D721Med (cell line): ENCODE measurements around the gene CHRNB1.
"Not testable (repeated sequence)": the region's sequence is repeated elsewhere in the genome, so short reads cannot be mapped to it uniquely, and the experiment has no call there.

Experiments
- DNase-seq: peaks from one replicate; pipeline ENCODE4 v3.0.0; 2011; ENCODE audit warnings: low spot score; ENCODE audit not compliant: insufficient read length
- FAIRE-seq: peaks from 2 replicates; lab custom pipeline; 2011; peaks lifted over from hg19 to GRCh38; lab: Jason Lieb, UNC
- TF ChIP-seq, protein P1 (sequence below): IDR thresholded peaks from 2 replicates; pipeline ENCODE4 v1.5.1; 2012; ENCODE audit warnings: mild to moderate bottlenecking, control low read depth; ENCODE audit not compliant: insufficient read depth; ENCODE audit errors: missing control alignments

CHRNB1 gene

DNA sequence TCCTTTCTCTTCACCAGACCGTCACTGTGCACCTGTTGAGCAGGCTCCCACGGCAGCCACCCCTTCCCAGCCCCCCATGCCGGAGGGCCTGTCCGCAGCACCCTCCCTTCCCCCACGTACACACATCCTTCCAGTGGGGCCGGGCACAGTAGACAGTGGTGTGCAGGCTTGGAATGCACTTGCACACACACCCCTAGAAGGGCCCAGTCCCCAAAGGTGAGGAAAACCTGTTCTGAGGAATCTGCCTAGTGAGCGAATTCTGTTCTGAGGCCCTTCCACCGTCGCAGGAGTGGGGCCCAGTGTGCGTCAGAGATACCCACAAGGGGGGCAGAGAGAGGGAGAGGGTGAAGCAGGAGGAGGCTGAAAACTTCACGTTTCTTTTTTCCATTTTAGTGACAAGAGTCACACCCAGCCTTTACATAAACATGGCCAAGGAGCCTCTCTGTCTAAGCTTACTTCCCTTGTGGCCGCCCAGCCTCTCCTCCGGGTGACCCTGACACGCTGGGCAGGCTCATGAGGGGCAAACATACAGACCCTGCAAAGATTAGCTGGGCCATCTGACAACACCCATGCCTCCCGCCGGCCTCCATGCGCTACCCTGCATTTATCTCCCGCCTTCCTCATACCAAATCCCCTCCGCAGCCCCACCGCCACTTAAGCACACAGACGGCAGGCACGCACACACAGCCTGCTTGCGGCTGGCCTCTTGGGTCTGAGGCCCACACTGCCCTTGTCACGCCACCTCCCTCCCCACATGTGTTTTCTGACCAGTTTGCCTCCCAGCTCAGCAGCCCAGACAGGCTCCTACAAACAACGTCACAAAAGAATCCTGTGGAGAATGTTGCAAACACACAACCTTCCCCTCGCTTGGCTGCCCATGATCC is 32.8 kb downstream of the CHRNB1 start:
- FAIRE-seq (no peak), DNase-seq (peak; percentile 58)
- TF ChIP-seq, protein P1, sequence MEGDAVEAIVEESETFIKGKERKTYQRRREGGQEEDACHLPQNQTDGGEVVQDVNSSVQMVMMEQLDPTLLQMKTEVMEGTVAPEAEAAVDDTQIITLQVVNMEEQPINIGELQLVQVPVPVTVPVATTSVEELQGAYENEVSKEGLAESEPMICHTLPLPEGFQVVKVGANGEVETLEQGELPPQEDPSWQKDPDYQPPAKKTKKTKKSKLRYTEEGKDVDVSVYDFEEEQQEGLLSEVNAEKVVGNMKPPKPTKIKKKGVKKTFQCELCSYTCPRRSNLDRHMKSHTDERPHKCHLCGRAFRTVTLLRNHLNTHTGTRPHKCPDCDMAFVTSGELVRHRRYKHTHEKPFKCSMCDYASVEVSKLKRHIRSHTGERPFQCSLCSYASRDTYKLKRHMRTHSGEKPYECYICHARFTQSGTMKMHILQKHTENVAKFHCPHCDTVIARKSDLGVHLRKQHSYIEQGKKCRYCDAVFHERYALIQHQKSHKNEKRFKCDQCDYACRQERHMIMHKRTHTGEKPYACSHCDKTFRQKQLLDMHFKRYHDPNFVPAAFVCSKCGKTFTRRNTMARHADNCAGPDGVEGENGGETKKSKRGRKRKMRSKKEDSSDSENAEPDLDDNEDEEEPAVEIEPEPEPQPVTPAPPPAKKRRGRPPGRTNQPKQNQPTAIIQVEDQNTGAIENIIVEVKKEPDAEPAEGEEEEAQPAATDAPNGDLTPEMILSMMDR = no peak

DNA sequence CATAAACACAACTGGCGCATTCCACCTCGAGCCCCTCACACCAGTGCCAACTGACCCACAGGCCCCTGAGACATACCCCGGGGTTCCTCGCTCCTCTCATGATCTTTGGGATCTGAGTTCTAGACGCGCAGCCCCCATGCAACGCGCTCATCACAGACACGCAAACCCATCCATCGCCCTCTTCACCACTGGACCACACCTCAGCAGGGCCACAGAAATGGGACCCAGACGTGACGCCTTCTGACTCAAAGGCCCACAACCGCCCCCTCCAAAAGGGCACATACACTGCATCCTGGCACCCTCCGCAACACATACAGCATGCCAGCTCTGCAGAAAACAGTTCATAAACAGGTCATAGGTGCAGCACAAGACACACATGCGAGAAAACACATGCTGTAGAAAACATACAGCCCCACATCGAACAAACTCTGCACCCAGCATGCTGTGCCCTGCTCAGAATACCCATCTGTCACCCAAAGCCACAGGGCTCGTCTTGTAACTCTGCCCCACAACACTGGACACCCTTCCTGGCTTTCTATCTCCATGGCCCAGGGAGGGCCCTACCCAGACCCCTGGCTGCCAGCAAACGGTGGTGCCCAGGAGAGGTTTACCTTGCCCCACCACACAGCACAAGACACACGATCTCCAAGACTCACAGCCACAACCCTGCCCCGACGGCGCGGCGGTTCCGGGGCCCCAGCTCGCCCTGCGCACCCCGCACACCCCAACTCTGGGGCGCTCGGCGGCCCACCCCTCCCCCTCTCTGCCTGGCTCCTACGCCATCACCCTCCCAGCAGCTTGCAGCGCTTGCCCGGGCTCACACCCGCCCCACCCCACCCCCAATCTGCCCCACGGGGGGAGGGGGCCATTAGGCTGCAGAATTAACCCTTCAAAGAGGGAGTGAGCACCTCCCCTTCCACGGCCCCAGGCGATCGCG is 33.7 kb downstream of the CHRNB1 start:
- DNase-seq (no peak), FAIRE-seq (no peak)
- TF ChIP-seq, protein P1 = no peak

DNA sequence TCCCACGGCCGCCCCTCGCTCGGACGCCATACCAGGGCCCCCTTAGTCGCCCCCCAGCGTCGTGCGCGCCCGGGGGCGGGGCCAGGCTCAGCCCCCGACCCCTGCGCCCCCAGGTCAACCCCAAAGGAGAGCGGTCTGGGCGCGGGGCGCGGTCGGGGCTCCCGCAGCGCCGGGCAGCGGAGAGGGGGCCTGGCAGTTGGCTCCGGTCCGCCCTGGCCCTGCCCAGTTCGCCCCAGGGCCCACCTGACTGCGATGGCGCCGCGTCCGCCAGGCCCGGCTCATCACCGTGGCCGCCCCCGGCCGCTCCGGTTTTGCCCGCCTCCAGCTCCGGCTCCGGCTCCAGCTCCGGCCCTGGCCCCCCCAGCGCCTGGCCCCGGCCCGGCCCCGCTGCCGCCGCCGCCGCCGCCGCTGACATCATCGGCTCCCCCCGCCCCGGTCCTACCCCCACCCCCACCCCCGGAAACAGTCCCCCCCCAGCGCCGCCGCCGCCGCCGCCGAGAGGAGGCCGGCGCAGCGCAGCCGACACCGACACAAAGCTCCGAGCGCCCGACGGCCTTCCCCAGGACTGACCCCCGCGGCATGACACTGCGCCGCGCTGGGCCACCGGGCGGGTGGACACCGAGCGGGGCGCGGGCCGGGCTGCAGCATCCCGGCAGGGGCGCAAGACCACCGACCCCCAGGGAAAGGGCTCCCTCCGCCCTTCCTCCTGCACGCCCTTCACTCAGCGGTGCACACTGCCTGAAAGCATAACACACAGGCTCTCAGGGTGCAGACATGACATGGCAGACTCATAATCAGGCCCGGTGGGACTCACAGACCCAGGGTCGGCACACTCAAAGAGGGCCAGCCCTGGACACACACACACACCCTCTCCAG is 34.6 kb downstream of the CHRNB1 start, which contains the start of gene ZBTB4:
ZBTB4 (minus strand) TSS at position 419 of the 876 bp plus-strand sequence. CDS start 12,830 bp downstream, outside the sequence.
- TF ChIP-seq, protein P1 = no peak
- DNase-seq (no peak), FAIRE-seq (no peak)

DNA sequence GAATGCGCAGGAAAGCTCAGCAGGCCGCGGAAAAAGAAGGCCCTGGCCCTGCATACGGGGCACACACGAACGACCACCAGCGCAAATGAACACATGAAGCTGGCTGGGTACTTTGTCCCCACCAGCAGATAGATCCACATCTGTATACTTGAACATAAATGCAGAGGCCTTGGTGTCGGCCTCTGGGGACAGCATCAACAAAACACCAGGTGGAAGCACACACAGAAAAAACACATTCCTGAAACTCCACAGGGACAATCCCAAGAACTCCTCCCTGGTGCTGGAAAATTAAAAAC is 35.2 kb downstream of the CHRNB1 start:
- TF ChIP-seq, protein P1 = no peak
- FAIRE-seq (no peak), DNase-seq (no peak)

DNA sequence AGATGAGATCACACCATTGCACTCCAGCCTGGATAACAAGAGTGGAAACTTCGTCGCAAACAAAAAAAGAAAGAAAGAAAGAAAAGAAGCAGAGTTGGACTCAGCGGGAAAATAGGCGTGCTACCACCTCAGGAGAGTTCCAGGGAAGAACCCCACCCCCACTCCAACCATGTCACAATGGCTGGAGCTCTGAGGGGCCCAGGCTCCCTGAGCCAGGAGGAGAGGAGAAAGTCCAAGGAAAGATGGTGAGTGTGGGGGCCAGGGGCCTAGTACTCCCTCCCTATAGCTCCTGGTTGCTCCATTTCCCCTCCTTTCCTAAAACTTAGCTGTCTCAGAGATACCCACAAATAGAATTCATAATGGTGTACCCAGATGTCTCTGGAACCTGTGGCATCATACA is 36.4 kb downstream of the CHRNB1 start, which contains the start of gene SLC35G6:
SLC35G6 (plus strand) TSS at position 172 of the 400 bp plus-strand sequence; CDS start at position 243, 71 bp downstream.
- not testable (repeated sequence) for FAIRE-seq, DNase-seq

DNA sequence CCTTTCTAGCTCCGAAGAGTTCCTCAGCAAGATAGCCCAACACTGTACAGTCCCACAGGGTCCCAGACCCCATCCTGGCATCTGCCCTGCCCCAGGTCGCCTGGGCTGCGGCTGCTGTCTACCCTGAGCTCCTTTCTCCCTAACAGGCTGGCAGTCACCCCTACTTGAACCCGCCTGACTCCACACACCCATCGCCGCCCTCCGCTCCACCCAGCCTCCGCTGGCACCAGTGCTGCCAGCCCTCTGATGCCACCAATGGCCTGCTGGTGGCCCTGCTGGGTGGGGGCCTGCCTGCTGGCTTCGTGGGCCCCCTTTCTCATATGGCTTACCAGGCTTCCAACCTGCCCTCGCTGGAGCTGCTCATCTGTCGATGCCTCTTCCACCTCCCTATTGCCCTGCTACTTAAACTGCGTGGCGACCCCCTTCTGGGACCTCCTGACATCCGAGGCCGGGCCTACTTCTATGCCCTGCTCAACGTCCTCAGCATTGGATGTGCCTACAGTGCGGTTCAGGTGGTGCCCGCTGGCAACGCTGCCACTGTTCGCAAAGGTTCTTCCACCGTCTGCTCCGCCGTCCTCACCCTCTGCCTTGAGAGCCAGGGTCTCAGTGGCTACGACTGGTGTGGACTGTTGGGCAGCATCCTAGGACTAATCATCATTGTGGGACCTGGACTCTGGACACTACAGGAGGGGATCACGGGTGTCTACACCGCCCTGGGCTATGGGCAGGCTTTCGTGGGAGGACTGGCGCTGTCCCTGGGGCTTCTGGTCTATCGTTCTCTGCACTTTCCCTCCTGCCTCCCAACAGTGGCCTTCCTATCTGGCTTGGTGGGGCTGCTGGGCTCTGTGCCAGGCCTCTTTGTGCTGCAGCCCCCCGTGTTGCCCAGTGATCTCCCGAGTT is 37.2 kb downstream of the CHRNB1 start:
- DNase-seq, FAIRE-seq: not testable (repeated sequence)

DNA sequence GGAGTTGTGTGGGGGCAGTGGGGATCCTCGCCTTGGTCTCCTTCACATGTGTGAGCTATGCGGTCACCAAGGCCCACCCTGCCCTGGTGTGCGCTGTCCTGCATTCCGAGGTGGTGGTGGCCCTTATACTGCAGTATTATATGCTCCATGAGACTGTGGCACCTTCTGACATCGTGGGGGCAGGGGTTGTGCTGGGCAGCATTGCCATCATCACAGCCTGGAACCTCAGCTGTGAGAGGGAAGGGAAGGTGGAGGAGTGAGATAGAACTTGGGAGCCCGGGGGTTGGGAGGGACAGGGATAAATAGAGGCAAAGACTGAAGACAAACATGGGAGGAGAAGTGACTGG is 37.9 kb downstream of the CHRNB1 start:
- DNase-seq, FAIRE-seq: not testable (repeated sequence)
